Nephron (organoid): ENCODE results near the gene TARBP2.
"Not testable (repeated sequence)": the region's sequence is repeated elsewhere in the genome, so short reads cannot be mapped to it uniquely, and the experiment has no call there.

Experiments
- H3K27ac Mint-ChIP-seq, 3 experiments: 2 replicates each; pipeline ENCODE4 v1.8.0; 2020; ENCODE audit warnings: mixed read lengths in 3 of 3, mild to moderate bottlenecking in 2 of 3, moderate library complexity in 1 of 3
- H3K27me3 Mint-ChIP-seq: 2 replicates; pipeline ENCODE4 v1.8.0; 2021; ENCODE audit warnings: low read depth, mild to moderate bottlenecking, moderate library complexity, mixed read lengths
- H3K36me3 Mint-ChIP-seq: 2 replicates; pipeline ENCODE4 v1.8.0; 2020; ENCODE audit warnings: low read depth, mixed read lengths
- H3K4me1 Mint-ChIP-seq: 2 replicates; pipeline ENCODE4 v1.8.0; 2020; ENCODE audit warnings: mixed read lengths
- H3K4me3 Mint-ChIP-seq, 3 experiments: 2 replicates each; pipeline ENCODE4 v1.8.0; 2020; ENCODE audit warnings: mild to moderate bottlenecking in 3 of 3, mixed read lengths in 3 of 3, moderate library complexity in 2 of 3
- H3K9me3 Mint-ChIP-seq: 2 replicates; pipeline ENCODE4 v1.8.0; 2020; ENCODE audit warnings: mixed read lengths
- TF ChIP-seq, protein P1 (sequence below), 3 experiments: fragments of 200-600 bp; sonication (generic); IDR thresholded peaks; one replicate each; pipeline ENCODE4 v1.5.0; 2021; ENCODE audit warnings: antibody characterized with exemption in 3 of 3; ENCODE audit not compliant: unreplicated experiment in 3 of 3

Gene TARBP2

DNA sequence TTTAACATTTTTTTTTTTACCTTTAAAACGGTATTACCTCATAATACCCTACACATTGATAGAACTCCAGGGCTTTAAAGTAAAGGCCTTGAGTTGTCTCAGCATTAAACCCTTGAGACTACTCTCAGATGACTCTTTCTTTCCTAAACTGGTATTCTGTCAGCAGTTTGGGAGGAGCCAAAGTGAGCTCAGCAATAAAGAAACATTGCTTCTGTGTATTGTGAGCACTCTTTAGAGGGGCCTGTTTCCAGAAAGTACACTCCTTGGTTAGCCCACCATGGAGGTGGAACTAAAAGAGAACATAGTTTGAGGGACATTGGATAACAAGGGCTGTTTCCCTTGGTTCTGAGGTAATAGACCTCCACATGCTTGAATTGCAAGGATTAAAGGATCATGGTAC is 22.2 kb upstream of the TARBP2 start:
- Mint-ChIP-seq H3K9me3 (no peaks in the 10 kb centered on the region), H3K27ac (peak overlapping the region in 1 of 3 experiments; percentile 41), H3K4me1 (peaks cover 33% of the 10 kb centered on the region), H3K36me3 (peaks cover 75% of the 10 kb centered on the region), H3K27me3 (no peaks in the 10 kb centered on the region), H3K4me3 (no peak overlapping the region)
- TF ChIP-seq, protein P1, sequence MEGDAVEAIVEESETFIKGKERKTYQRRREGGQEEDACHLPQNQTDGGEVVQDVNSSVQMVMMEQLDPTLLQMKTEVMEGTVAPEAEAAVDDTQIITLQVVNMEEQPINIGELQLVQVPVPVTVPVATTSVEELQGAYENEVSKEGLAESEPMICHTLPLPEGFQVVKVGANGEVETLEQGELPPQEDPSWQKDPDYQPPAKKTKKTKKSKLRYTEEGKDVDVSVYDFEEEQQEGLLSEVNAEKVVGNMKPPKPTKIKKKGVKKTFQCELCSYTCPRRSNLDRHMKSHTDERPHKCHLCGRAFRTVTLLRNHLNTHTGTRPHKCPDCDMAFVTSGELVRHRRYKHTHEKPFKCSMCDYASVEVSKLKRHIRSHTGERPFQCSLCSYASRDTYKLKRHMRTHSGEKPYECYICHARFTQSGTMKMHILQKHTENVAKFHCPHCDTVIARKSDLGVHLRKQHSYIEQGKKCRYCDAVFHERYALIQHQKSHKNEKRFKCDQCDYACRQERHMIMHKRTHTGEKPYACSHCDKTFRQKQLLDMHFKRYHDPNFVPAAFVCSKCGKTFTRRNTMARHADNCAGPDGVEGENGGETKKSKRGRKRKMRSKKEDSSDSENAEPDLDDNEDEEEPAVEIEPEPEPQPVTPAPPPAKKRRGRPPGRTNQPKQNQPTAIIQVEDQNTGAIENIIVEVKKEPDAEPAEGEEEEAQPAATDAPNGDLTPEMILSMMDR (IDR thresholded peaks at IDR 0.05; ENCODE audit: unreplicated experiment in 3 of 3) = no peak

DNA sequence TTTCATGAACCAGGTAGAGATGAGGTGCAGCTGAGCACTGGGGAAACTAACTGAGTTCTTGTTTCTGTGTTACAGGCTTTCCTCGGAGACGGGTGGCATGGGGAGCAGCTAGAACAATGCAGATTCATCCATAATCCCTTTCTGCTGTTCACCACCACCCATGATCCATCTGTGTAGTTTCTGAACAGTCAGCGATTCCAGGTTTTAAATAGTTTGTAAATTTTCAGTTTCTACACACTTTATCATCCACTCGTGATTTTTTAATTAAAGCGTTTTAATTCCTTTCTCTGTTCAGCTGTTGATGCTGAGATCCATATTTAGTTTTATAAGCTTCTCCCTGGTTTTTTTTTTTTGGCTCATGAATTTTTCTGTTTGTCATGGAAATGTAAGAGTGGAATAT is 21.8 kb upstream of the TARBP2 start:
- Mint-ChIP-seq H3K4me1 (peaks cover 28% of the 10 kb centered on the region), H3K27ac (peak overlapping the region in 1 of 3 experiments; percentile 41), H3K4me3 (no peak overlapping the region), H3K36me3 (peaks cover 72% of the 10 kb centered on the region), H3K27me3 (no peaks in the 10 kb centered on the region), H3K9me3 (no peaks in the 10 kb centered on the region)
- TF ChIP-seq, protein P1 (IDR thresholded peaks at IDR 0.05; ENCODE audit: unreplicated experiment in 3 of 3) = no peak

- Mint-ChIP-seq H3K4me3 (no peak overlapping the region), H3K27me3 (no peaks in the 10 kb centered on the region), H3K9me3 (no peaks in the 10 kb centered on the region), H3K36me3 (peaks cover 72% of the 10 kb centered on the region), H3K4me1 (peaks cover 16% of the 10 kb centered on the region), H3K27ac (peak overlapping the region in 1 of 3 experiments; percentile 44)
- TF ChIP-seq, protein P1 (IDR thresholded peaks at IDR 0.05; ENCODE audit: unreplicated experiment in 3 of 3) = no peak
Measured at GRCh38 chr12:53480491-53481442, 20.3 kb upstream of the TARBP2 start.

DNA sequence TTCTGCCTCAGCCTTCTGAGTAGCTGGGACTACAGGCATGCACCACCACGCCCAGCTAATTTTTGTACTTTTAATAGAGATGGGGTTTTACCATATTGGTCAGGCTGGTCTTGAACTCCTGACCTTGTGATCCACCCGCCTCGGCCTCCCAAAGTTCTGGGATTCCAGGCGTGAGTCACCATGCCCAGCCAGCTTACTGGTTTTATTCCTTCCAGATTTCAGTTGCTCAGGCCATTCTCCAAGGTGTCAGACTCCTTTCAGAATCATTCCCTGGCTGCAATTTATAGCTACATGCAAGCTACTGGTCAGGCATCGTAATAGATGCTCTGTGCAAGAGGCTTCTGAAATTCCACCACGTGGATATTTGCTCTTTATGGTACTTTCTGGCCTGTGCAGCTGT is 19.6 kb upstream of the TARBP2 start:
- H3K4me1 Mint-ChIP-seq = peaks cover 11% of the 10 kb centered on the region

GRCh38 chr12:53481939-53482586 is 19.0 kb upstream of the TARBP2 start:
- Mint-ChIP-seq H3K4me3 (no peak overlapping the region), H3K27me3 (no peaks in the 10 kb centered on the region), H3K9me3 (no peaks in the 10 kb centered on the region), H3K36me3 (peaks cover 61% of the 10 kb centered on the region), H3K27ac (peak overlapping the region; percentile 22 to 79 (median 43)), H3K4me1 (peaks cover 5% of the 10 kb centered on the region)
- TF ChIP-seq, protein P1 (IDR thresholded peaks at IDR 0.05; ENCODE audit: unreplicated experiment in 3 of 3) = peak in 2 of 3 experiments; percentile 18 to 39

More for the DNA sequence above, 19.6 kb upstream of the TARBP2 start:
- H3K27me3 Mint-ChIP-seq, H3K4me3 Mint-ChIP-seq, H3K9me3 Mint-ChIP-seq: not testable (repeated sequence)
- Mint-ChIP-seq H3K36me3 (peaks cover 67% of the 10 kb centered on the region), H3K27ac (peak overlapping the region; percentile 22 to 79 (median 43))

DNA sequence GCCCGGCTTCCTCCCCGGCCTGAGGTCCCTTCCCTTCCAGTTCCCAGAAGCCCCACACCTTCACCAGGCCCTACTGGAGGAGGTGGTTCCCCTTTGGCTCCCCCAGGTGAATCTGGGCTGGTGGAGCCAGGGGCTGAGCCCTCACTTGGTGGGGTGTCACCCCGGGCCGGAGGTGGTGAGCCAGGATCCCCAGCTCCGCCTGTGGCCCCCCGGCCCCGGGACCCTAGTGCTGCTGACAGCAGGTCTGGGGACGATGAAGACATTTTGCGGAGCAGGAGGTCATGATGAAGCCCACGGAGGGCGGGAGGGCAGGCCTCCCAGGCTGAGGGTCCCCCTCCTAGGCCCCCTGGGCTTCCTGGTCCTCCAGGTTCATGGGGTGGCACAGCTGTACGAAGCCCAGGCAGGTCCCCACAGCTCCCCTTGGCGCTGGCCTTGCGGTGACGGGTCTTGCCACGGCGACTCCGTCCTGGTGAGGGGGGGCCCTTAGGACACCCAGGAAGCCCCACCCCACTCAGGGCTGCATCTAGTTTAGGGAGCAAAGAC is 18.4 kb upstream of the TARBP2 start:
- peak overlapping the region in 1 of 3 experiments; percentile 24 for H3K27ac Mint-ChIP-seq
- H3K36me3 Mint-ChIP-seq = peaks cover 60% of the 10 kb centered on the region
- no peak overlapping the region for H3K4me3 Mint-ChIP-seq
- H3K4me1 Mint-ChIP-seq = peaks cover 5% of the 10 kb centered on the region
- H3K9me3 Mint-ChIP-seq = no peaks in the 10 kb centered on the region
- TF ChIP-seq, protein P1 (IDR thresholded peaks at IDR 0.05; ENCODE audit: unreplicated experiment in 3 of 3) = no peak
- H3K27me3 Mint-ChIP-seq = no peaks in the 10 kb centered on the region
